Measurements from ENCODE around the gene MCRIP1. TPM values are rescaled to one million over a fixed set of nuclear protein-coding genes. Genes with fewer than 3 reads are reported as not detected.

The MCRIP1 gene
- total and polyA plus RNA-seq, 2 of the 4 experiments (the other 2 are of a cell fraction), result 56.5 to 164 TPM

DNA sequence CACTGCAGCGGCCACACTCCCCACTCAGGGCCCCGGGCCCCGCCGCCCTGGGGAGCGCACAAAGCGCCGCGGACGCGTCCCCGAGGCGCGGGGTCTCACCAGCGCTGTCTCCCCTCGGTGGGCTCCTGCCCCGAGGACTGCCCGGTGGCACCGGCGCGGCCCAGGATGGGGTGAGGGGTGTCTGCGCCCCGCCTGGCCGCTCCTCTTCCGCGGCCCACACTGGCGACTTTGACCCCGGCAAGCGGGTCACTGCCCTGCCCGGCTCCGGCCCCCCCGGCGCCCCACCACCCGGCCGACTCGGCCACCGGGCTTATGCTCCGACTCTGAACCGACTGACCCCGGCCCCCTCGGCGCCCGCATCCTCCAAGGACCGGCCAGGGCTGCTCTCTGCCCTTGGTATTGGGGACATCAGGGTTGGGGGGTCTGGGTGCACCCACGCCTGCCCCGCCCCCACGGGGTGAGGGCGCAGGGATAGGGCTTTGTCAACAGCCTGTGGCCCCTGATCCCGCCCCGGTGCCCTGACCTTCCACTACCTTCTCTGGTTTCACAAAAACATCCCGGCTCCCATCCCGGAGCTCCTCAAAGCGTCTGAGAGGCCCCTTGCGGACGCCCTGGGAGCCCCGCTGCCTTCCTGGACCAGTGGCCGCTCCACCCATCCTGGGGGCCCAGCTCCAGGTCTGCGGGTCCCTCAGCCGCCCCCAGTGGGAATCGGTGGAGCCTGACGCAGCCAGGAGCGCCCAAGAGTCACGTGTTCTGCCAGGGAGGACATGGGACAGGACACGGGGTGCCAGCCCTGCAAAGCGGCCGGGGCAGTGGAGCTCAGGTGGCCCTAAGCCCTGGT is 28.3 kb downstream of the MCRIP1 start:
- no peaks in the 10 kb centered on the region for H3K9me1 ChIP-seq (ENCODE audit: insufficient read depth, low read length)
- H2AK9ac ChIP-seq (replicated peaks; ENCODE audit: low read depth, low read length, poor library complexity), result no peak overlapping the region
- no peak overlapping the region for H2AFZ ChIP-seq (replicated peaks; ENCODE audit: low read length, poor library complexity)
- H4K91ac ChIP-seq (ENCODE audit: insufficient read depth, low read depth, low read length), result no peak overlapping the region
- no peak overlapping the region for H3K56ac ChIP-seq (ENCODE audit: extremely low read depth, insufficient read depth, low read length)
- BruUV-seq (replicated peaks), result no TSS peak
- peaks cover 9% of the 10 kb centered on the region for H3K9me3 ChIP-seq (ENCODE audit: control insufficient read depth, insufficient read depth, low read length)
- CTCF ChIA-PET, result no interaction called here
- H3K4me2 ChIP-seq (ENCODE audit: low read depth, low read length), result no peak overlapping the region
- ATAC-seq (ENCODE audit: low read depth), result no peak
- H3K79me1 ChIP-seq (ENCODE audit: low read depth in 1 of 2, low read length in 2 of 2), result no peaks in the 10 kb centered on the region
- WGBS, 2 experiments (ENCODE audit: extremely low coverage in 2 of 2, insufficient read length in 1 of 2), result 11% methylated on average over 14 of the region's 65 CpGs; no CpG with 5 or more reads in 1 of the 2 experiments
- DNase-seq, result no peak
- H3K18ac ChIP-seq (ENCODE audit: low read depth, low read length), result no peak overlapping the region
- in situ Hi-C loops (cut with MboI; ENCODE audit: low sequenced_read_pairs), result no loop called here
- no peak overlapping the region for H2BK120ac ChIP-seq (ENCODE audit: low read depth, low read length)
- H3K27me3 ChIP-seq (ENCODE audit: control insufficient read depth, insufficient read depth, low read length), result peaks cover 84% of the 10 kb centered on the region
- H3K4me3 ChIP-seq (ENCODE audit: insufficient read depth, low read depth, low read length), result no peak overlapping the region
- H2BK20ac ChIP-seq (ENCODE audit: low read depth, low read length), result no peak overlapping the region
- no peak overlapping the region for H2AK5ac ChIP-seq (ENCODE audit: low read depth, low read length)
- no peak overlapping the region for H3K23ac ChIP-seq (ENCODE audit: low read depth, low read length)
- POLR2A ChIA-PET (ENCODE audit: unreplicated experiment), result no interaction called here
- no peak overlapping the region for H4K8ac ChIP-seq (ENCODE audit: low read depth in 2 of 2, low read length in 2 of 2)
- H4K5ac ChIP-seq (ENCODE audit: low read depth, low read length), result no peak overlapping the region
- no peak overlapping the region for H3K27ac ChIP-seq (ENCODE audit: insufficient read depth, low read length)
- no peak overlapping the region for H3K4ac ChIP-seq (ENCODE audit: low read depth, low read length)
- no peak overlapping the region for H3K14ac ChIP-seq (replicated peaks; ENCODE audit: low read depth, low read length)
- no peaks in the 10 kb centered on the region for H3K4me1 ChIP-seq (ENCODE audit: control insufficient read depth, insufficient read depth, low read length)
- no peaks in the 10 kb centered on the region for H3K36me3 ChIP-seq (ENCODE audit: control insufficient read depth, insufficient read depth, low read length)
- no peak overlapping the region for H3K9ac ChIP-seq (ENCODE audit: low read depth, low read length)
- TF ChIP-seq RCOR1 (IDR thresholded peaks at IDR 0.05; ENCODE audit: insufficient replicate concordance, low read length), result no peak
- TF ChIP-seq SMC3 (IDR thresholded peaks at IDR 0.05; ENCODE audit: low read depth, low read length), result no peak
- no peak for TF ChIP-seq FOS (IDR thresholded peaks at IDR 0.05; ENCODE audit: low read depth, low read length)
- TF ChIP-seq ELK1 (IDR thresholded peaks at IDR 0.05; ENCODE audit: borderline replicate concordance, low read depth, low read length), result no peak
- TF ChIP-seq, protein P1, sequence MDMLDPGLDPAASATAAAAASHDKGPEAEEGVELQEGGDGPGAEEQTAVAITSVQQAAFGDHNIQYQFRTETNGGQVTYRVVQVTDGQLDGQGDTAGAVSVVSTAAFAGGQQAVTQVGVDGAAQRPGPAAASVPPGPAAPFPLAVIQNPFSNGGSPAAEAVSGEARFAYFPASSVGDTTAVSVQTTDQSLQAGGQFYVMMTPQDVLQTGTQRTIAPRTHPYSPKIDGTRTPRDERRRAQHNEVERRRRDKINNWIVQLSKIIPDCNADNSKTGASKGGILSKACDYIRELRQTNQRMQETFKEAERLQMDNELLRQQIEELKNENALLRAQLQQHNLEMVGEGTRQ (IDR thresholded peaks at IDR 0.05; ENCODE audit: low read depth, low read length), result no peak
- no peak for TF ChIP-seq MAFK (IDR thresholded peaks at IDR 0.05; ENCODE audit: low read depth, low read length)
- H2BK5ac ChIP-seq (ENCODE audit: low read depth, low read length, poor library complexity, severe bottlenecking), result no peak overlapping the region
- intact Hi-C loops (cut with micrococcal nuclease), result no loop called here
- no peak overlapping the region for H2BK15ac ChIP-seq (ENCODE audit: low read depth, low read length)
- dilution Hi-C loops (cut with HindIII; ENCODE audit: low sequenced_read_pairs, unreplicated experiment), result no loop called here
- no peaks in the 10 kb centered on the region for H4K20me1 ChIP-seq (ENCODE audit: insufficient read depth, low read length)
